ENCODE measurements around the gene OPCML.

GRCh38 chr11:132621976-132622580 lies 910.2 kb downstream of the OPCML start:
- TF ChIP-seq POLR2A (IDR thresholded peaks at IDR 0.05), result no peak
- no peak for TF ChIP-seq CTCF (IDR thresholded peaks at IDR 0.05)

Measured in lower leg skin (tissue), 3 donors.